ENCODE data around the gene PHLDA1. TPM values are rescaled to one million over a fixed set of nuclear protein-coding genes. Genes with fewer than 3 reads are reported as not detected.

Gene PHLDA1
- total RNA-seq, 1 experiment from 2014 or later = 34.9 TPM

DNA sequence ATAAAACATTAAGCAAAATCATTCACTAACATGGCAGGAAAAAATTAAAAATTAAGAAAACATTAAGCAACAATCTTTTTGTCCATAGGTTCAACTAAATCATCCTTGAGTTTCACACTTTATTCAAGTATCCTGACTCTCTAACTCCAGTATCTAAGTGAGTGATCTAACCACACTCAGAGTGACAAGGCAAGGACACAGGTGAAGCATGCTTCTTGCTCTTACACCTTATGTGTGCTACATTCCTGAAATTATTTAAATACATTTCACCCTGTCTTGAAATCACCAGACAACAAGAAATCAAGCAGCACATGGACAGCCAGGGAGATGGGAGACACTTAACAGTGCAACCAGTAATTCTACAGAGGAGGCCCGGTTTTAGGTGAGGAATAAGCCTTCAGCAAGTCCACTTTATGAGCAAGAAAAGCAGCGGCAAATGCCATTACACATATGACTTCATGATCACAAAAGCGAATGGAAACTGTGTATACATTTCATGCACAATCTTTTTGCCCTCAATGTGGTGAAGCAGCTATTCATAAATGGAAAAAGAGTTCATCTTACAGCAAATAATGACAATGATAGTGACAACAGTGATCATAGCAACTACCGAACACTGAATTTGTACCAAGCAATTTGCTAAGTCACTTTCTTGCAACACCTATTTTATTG, 37.4 kb downstream of the PHLDA1 start:
- ChIA-PET POLR2A (no interaction called here), CTCF (no interaction called here)
- TF ChIP-seq ATF1 (CRISPR knock-in tag; IDR thresholded peaks at IDR 0.05) (no peak), KAT7 (CRISPR knock-in tag; IDR thresholded peaks at IDR 0.05; ENCODE audit: borderline replicate concordance) (no peak), RORB (CRISPR knock-in tag; IDR thresholded peaks at IDR 0.05) (no peak), PRRX2 (CRISPR knock-in tag; IDR thresholded peaks at IDR 0.05) (no peak), ZNF396 (CRISPR knock-in tag; IDR thresholded peaks at IDR 0.05; ENCODE audit: borderline replicate concordance) (no peak)
- TF ChIP-seq, protein P1, sequence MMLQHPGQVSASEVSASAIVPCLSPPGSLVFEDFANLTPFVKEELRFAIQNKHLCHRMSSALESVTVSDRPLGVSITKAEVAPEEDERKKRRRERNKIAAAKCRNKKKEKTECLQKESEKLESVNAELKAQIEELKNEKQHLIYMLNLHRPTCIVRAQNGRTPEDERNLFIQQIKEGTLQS (CRISPR knock-in tag; conservative IDR thresholded peaks at IDR 0.05) = no peak
- TF ChIP-seq, protein P2, sequence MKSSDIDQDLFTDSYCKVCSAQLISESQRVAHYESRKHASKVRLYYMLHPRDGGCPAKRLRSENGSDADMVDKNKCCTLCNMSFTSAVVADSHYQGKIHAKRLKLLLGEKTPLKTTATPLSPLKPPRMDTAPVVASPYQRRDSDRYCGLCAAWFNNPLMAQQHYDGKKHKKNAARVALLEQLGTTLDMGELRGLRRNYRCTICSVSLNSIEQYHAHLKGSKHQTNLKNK (CRISPR knock-in tag; IDR thresholded peaks at IDR 0.05) = no peak
- TF ChIP-seq, protein P3, sequence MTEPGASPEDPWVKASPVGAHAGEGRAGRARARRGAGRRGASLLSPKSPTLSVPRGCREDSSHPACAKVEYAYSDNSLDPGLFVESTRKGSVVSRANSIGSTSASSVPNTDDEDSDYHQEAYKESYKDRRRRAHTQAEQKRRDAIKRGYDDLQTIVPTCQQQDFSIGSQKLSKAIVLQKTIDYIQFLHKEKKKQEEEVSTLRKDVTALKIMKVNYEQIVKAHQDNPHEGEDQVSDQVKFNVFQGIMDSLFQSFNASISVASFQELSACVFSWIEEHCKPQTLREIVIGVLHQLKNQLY (CRISPR knock-in tag; IDR thresholded peaks at IDR 0.05) = no peak
- TF ChIP-seq, protein P4, sequence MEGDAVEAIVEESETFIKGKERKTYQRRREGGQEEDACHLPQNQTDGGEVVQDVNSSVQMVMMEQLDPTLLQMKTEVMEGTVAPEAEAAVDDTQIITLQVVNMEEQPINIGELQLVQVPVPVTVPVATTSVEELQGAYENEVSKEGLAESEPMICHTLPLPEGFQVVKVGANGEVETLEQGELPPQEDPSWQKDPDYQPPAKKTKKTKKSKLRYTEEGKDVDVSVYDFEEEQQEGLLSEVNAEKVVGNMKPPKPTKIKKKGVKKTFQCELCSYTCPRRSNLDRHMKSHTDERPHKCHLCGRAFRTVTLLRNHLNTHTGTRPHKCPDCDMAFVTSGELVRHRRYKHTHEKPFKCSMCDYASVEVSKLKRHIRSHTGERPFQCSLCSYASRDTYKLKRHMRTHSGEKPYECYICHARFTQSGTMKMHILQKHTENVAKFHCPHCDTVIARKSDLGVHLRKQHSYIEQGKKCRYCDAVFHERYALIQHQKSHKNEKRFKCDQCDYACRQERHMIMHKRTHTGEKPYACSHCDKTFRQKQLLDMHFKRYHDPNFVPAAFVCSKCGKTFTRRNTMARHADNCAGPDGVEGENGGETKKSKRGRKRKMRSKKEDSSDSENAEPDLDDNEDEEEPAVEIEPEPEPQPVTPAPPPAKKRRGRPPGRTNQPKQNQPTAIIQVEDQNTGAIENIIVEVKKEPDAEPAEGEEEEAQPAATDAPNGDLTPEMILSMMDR (IDR thresholded peaks at IDR 0.05) = no peak
- TF ChIP-seq, protein P5, sequence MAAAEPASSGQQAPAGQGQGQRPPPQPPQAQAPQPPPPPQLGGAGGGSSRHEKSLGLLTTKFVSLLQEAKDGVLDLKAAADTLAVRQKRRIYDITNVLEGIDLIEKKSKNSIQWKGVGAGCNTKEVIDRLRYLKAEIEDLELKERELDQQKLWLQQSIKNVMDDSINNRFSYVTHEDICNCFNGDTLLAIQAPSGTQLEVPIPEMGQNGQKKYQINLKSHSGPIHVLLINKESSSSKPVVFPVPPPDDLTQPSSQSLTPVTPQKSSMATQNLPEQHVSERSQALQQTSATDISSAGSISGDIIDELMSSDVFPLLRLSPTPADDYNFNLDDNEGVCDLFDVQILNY (CRISPR knock-in tag; IDR thresholded peaks at IDR 0.05) = no peak
- no peak for DNase-seq (ENCODE audit: low spot score)
- Mint-ChIP-seq H3K4me1 (peaks cover 23% of the 10 kb centered on the region), H3K9me3 (no peaks in the 10 kb centered on the region), H3K4me3 (no peak overlapping the region), H3K27me3 (ENCODE audit: low read depth) (no peaks in the 10 kb centered on the region), H3K27ac (no peak overlapping the region), H3K36me3 (no peaks in the 10 kb centered on the region)
- no peak for ATAC-seq

DNA sequence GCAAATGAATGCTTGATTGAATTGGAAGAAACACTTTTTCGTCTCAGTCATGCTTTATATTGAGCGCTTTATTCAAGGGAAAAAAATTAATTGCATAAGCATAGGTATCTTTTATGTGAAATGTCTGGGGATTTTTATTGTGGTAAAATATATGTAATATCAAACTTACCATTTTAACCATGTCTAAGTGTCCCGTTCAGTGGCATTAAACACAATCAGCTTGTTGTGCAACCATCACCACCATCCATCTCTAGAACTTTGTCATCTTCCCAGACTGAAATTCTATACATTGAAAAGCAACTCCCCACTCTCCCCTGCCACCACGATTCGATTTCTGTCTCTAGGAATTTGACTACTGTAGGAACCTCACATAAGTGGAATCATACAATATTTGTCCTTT, 39.8 kb downstream of the PHLDA1 start:
- no peak overlapping the region for H3K27ac Mint-ChIP-seq
- CTCF ChIA-PET = no interaction called here
- no peak overlapping the region for H3K4me3 Mint-ChIP-seq
- TF ChIP-seq ZNF416 (CRISPR knock-in tag; IDR thresholded peaks at IDR 0.05) = no peak
- no peak for TF ChIP-seq ELF4 (CRISPR knock-in tag; IDR thresholded peaks at IDR 0.05; ENCODE audit: low read depth)
- TF ChIP-seq RORB (CRISPR knock-in tag; IDR thresholded peaks at IDR 0.05) = no peak
- no peak for TF ChIP-seq IRF2 (CRISPR knock-in tag; IDR thresholded peaks at IDR 0.05; ENCODE audit: borderline replicate concordance, low read depth)
- TF ChIP-seq, protein P6, sequence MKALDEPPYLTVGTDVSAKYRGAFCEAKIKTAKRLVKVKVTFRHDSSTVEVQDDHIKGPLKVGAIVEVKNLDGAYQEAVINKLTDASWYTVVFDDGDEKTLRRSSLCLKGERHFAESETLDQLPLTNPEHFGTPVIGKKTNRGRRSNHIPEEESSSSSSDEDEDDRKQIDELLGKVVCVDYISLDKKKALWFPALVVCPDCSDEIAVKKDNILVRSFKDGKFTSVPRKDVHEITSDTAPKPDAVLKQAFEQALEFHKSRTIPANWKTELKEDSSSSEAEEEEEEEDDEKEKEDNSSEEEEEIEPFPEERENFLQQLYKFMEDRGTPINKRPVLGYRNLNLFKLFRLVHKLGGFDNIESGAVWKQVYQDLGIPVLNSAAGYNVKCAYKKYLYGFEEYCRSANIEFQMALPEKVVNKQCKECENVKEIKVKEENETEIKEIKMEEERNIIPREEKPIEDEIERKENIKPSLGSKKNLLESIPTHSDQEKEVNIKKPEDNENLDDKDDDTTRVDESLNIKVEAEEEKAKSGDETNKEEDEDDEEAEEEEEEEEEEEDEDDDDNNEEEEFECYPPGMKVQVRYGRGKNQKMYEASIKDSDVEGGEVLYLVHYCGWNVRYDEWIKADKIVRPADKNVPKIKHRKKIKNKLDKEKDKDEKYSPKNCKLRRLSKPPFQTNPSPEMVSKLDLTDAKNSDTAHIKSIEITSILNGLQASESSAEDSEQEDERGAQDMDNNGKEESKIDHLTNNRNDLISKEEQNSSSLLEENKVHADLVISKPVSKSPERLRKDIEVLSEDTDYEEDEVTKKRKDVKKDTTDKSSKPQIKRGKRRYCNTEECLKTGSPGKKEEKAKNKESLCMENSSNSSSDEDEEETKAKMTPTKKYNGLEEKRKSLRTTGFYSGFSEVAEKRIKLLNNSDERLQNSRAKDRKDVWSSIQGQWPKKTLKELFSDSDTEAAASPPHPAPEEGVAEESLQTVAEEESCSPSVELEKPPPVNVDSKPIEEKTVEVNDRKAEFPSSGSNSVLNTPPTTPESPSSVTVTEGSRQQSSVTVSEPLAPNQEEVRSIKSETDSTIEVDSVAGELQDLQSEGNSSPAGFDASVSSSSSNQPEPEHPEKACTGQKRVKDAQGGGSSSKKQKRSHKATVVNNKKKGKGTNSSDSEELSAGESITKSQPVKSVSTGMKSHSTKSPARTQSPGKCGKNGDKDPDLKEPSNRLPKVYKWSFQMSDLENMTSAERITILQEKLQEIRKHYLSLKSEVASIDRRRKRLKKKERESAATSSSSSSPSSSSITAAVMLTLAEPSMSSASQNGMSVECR (CRISPR knock-in tag; IDR thresholded peaks at IDR 0.05; ENCODE audit: borderline replicate concordance) = no peak
- TF ChIP-seq, protein P7, sequence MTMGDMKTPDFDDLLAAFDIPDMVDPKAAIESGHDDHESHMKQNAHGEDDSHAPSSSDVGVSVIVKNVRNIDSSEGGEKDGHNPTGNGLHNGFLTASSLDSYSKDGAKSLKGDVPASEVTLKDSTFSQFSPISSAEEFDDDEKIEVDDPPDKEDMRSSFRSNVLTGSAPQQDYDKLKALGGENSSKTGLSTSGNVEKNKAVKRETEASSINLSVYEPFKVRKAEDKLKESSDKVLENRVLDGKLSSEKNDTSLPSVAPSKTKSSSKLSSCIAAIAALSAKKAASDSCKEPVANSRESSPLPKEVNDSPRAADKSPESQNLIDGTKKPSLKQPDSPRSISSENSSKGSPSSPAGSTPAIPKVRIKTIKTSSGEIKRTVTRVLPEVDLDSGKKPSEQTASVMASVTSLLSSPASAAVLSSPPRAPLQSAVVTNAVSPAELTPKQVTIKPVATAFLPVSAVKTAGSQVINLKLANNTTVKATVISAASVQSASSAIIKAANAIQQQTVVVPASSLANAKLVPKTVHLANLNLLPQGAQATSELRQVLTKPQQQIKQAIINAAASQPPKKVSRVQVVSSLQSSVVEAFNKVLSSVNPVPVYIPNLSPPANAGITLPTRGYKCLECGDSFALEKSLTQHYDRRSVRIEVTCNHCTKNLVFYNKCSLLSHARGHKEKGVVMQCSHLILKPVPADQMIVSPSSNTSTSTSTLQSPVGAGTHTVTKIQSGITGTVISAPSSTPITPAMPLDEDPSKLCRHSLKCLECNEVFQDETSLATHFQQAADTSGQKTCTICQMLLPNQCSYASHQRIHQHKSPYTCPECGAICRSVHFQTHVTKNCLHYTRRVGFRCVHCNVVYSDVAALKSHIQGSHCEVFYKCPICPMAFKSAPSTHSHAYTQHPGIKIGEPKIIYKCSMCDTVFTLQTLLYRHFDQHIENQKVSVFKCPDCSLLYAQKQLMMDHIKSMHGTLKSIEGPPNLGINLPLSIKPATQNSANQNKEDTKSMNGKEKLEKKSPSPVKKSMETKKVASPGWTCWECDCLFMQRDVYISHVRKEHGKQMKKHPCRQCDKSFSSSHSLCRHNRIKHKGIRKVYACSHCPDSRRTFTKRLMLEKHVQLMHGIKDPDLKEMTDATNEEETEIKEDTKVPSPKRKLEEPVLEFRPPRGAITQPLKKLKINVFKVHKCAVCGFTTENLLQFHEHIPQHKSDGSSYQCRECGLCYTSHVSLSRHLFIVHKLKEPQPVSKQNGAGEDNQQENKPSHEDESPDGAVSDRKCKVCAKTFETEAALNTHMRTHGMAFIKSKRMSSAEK (CRISPR knock-in tag; IDR thresholded peaks at IDR 0.05; ENCODE audit: borderline replicate concordance) = no peak
- TF ChIP-seq, protein P8, sequence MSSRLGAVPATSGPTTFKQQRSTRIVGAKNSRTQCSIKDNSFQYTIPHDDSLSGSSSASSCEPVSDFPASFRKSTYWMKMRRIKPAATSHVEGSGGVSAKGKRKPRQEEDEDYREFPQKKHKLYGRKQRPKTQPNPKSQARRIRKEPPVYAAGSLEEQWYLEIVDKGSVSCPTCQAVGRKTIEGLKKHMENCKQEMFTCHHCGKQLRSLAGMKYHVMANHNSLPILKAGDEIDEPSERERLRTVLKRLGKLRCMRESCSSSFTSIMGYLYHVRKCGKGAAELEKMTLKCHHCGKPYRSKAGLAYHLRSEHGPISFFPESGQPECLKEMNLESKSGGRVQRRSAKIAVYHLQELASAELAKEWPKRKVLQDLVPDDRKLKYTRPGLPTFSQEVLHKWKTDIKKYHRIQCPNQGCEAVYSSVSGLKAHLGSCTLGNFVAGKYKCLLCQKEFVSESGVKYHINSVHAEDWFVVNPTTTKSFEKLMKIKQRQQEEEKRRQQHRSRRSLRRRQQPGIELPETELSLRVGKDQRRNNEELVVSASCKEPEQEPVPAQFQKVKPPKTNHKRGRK (CRISPR knock-in tag; IDR thresholded peaks at IDR 0.05; ENCODE audit: borderline replicate concordance) = no peak
- TF ChIP-seq, protein P9, sequence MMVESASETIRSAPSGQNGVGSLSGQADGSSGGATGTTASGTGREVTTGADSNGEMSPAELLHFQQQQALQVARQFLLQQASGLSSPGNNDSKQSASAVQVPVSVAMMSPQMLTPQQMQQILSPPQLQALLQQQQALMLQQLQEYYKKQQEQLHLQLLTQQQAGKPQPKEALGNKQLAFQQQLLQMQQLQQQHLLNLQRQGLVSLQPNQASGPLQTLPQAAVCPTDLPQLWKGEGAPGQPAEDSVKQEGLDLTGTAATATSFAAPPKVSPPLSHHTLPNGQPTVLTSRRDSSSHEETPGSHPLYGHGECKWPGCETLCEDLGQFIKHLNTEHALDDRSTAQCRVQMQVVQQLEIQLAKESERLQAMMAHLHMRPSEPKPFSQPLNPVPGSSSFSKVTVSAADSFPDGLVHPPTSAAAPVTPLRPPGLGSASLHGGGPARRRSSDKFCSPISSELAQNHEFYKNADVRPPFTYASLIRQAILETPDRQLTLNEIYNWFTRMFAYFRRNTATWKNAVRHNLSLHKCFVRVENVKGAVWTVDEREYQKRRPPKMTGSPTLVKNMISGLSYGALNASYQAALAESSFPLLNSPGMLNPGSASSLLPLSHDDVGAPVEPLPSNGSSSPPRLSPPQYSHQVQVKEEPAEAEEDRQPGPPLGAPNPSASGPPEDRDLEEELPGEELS (CRISPR knock-in tag; IDR thresholded peaks at IDR 0.05) = no peak

More for the DNA sequence above, 39.8 kb downstream of the PHLDA1 start:
- H3K36me3 Mint-ChIP-seq = no peaks in the 10 kb centered on the region; the same call in none of the 2 replicates
- ATAC-seq = no peak
- H3K9me3 Mint-ChIP-seq = peaks cover 13% of the 10 kb centered on the region
- no peaks in the 10 kb centered on the region; the same call in 1 of the 2 replicates for H3K27me3 Mint-ChIP-seq (ENCODE audit: low read depth)
- POLR2A ChIA-PET = no interaction called here
- peaks cover 23% of the 10 kb centered on the region for H3K4me1 Mint-ChIP-seq
- DNase-seq (ENCODE audit: low spot score) = no peak

Data from WTC11 (cell line).